Rectal smooth muscle tissue (tissue), 1 donor: ENCODE measurements around the gene KCNIP3.

Experiments used
- H3K27ac ChIP-seq: one replicate; pipeline ENCODE4 v1.7.0; 2013; ENCODE audit warnings: low read depth, low read length, inconsistent platforms
- H3K27me3 ChIP-seq: one replicate; pipeline ENCODE4 v1.7.0; 2013; ENCODE audit warnings: low read length; ENCODE audit not compliant: control insufficient read depth, insufficient read depth
- H3K36me3 ChIP-seq: one replicate; pipeline ENCODE4 v1.7.0; 2013; ENCODE audit warnings: low read length; ENCODE audit not compliant: control insufficient read depth, insufficient read depth
- H3K4me1 ChIP-seq: one replicate; pipeline ENCODE4 v1.7.0; 2013; ENCODE audit warnings: low read length; ENCODE audit not compliant: control insufficient read depth, insufficient read depth
- H3K4me3 ChIP-seq: one replicate; pipeline ENCODE4 v1.7.0; 2013; ENCODE audit warnings: low read length
- H3K9ac ChIP-seq: one replicate; pipeline ENCODE4 v1.7.0; 2013; ENCODE audit warnings: low read length

The KCNIP3 gene

GRCh38 chr2:95380731-95381130, 83.6 kb downstream of the KCNIP3 start:
- H3K27ac ChIP-seq: no peak overlapping the region

GRCh38 chr2:95381212-95382191, 84.4 kb downstream of the KCNIP3 start:
- Histone ChIP-seq H3K4me3 (no peak overlapping the region), H3K27me3 (no peaks in the 10 kb centered on the region), H3K27ac (no peak overlapping the region), H3K4me1 (no peaks in the 10 kb centered on the region), H3K36me3 (no peaks in the 10 kb centered on the region), H3K9ac (no peak overlapping the region)

More at GRCh38 chr2:95380731-95381130, 83.6 kb downstream of the KCNIP3 start:
- Histone ChIP-seq H3K27me3 (no peaks in the 10 kb centered on the region), H3K4me3 (no peak overlapping the region), H3K4me1 (no peaks in the 10 kb centered on the region), H3K36me3 (no peaks in the 10 kb centered on the region), H3K9ac (no peak overlapping the region)

- H3K36me3 ChIP-seq: no peaks in the 10 kb centered on the region
- no peaks in the 10 kb centered on the region for H3K27me3 ChIP-seq
- no peaks in the 10 kb centered on the region for H3K4me1 ChIP-seq
- no peak overlapping the region for H3K4me3 ChIP-seq
- H3K9ac ChIP-seq: no peak overlapping the region
- H3K27ac ChIP-seq: no peak overlapping the region
Measured at GRCh38 chr2:95382192-95382591, 85.0 kb downstream of the KCNIP3 start.

- Histone ChIP-seq H3K9ac (no peak overlapping the region), H3K27me3 (no peaks in the 10 kb centered on the region)
Measured at GRCh38 chr2:95382686-95383634, 85.8 kb downstream of the KCNIP3 start.

GRCh38 chr2:95383635-95384027, 86.5 kb downstream of the KCNIP3 start:
- Histone ChIP-seq H3K27ac (no peak overlapping the region), H3K4me3 (no peak overlapping the region), H3K36me3 (no peaks in the 10 kb centered on the region), H3K4me1 (no peaks in the 10 kb centered on the region), H3K9ac (no peak overlapping the region), H3K27me3 (no peaks in the 10 kb centered on the region)

More at GRCh38 chr2:95382686-95383634, 85.8 kb downstream of the KCNIP3 start:
- H3K27ac ChIP-seq: no peak overlapping the region
- no peak overlapping the region for H3K4me3 ChIP-seq
- H3K4me1 ChIP-seq: no peaks in the 10 kb centered on the region
- no peaks in the 10 kb centered on the region for H3K36me3 ChIP-seq

GRCh38 chr2:95384854-95385569, 87.9 kb downstream of the KCNIP3 start:
- H3K4me1 ChIP-seq: no peaks in the 10 kb centered on the region
- no peak overlapping the region for H3K27ac ChIP-seq
- H3K4me3 ChIP-seq: no peak overlapping the region
- no peaks in the 10 kb centered on the region for H3K27me3 ChIP-seq
- H3K36me3 ChIP-seq: no peaks in the 10 kb centered on the region
- H3K9ac ChIP-seq: no peak overlapping the region

GRCh38 chr2:95385570-95385984, 88.4 kb downstream of the KCNIP3 start:
- Histone ChIP-seq H3K4me3 (no peak overlapping the region), H3K4me1 (no peaks in the 10 kb centered on the region), H3K27ac (no peak overlapping the region), H3K27me3 (no peaks in the 10 kb centered on the region), H3K9ac (no peak overlapping the region), H3K36me3 (no peaks in the 10 kb centered on the region)

- H3K36me3 ChIP-seq: no peaks in the 10 kb centered on the region
- H3K27me3 ChIP-seq: no peaks in the 10 kb centered on the region
- H3K4me3 ChIP-seq: no peak overlapping the region
- no peaks in the 10 kb centered on the region for H3K4me1 ChIP-seq
- H3K27ac ChIP-seq: no peak overlapping the region
- no peak overlapping the region for H3K9ac ChIP-seq
Measured at GRCh38 chr2:95386031-95386430, 88.9 kb downstream of the KCNIP3 start.

- Histone ChIP-seq H3K27ac (no peak overlapping the region), H3K4me3 (no peak overlapping the region), H3K27me3 (no peaks in the 10 kb centered on the region), H3K4me1 (no peaks in the 10 kb centered on the region), H3K36me3 (no peaks in the 10 kb centered on the region), H3K9ac (no peak overlapping the region)
Measured at GRCh38 chr2:95387358-95387757, 90.2 kb downstream of the KCNIP3 start.

- Histone ChIP-seq H3K4me3 (no peak overlapping the region), H3K27me3 (no peaks in the 10 kb centered on the region), H3K9ac (no peak overlapping the region), H3K27ac (no peak overlapping the region), H3K36me3 (no peaks in the 10 kb centered on the region), H3K4me1 (no peaks in the 10 kb centered on the region)
Measured at GRCh38 chr2:95388091-95388692, 91.0 kb downstream of the KCNIP3 start.

- H3K4me1 ChIP-seq: no peaks in the 10 kb centered on the region
- H3K9ac ChIP-seq: no peak overlapping the region
- no peak overlapping the region for H3K27ac ChIP-seq
- H3K36me3 ChIP-seq: no peaks in the 10 kb centered on the region
- H3K27me3 ChIP-seq: no peaks in the 10 kb centered on the region
- H3K4me3 ChIP-seq: no peak overlapping the region
Measured at GRCh38 chr2:95388856-95389244, 91.7 kb downstream of the KCNIP3 start.
